Sciatic nerve (tissue), 2 donors: ENCODE measurements around the gene PGM5. TPM values are rescaled to one million over a fixed set of nuclear protein-coding genes. Genes with fewer than 3 reads are reported as not detected.
A peak's percentile ranks its signal among the peaks of the same experiment; 100 is the strongest.
"Not testable (repeated sequence)": the region's sequence is repeated elsewhere in the genome, so short reads cannot be mapped to it uniquely, and the experiment has no call there.

ENCODE experiments used
- ATAC-seq: fragments of 200-7000 bp; cut with Tn5 transposase; one replicate; pipeline ENCODE4 v1.9.1; 2020; ENCODE audit warnings: mild to moderate bottlenecking, moderate library complexity
- DNase-seq: peaks from one replicate; pipeline ENCODE4 v3.0.0-alpha.2; 2020; ENCODE audit warnings: low spot score
- intact Hi-C: fragments of 100-400 bp; cut with DNase I; formaldehyde crosslinking; loops from one replicate; pipeline ENCODE4 v1.14.2; 2022
- total RNA-seq: library from RNA; stranded (reverse); fragmentation: NEBNext Ultra II Directional; extraction: Animal tissue kit (Norgen Biotek cat#: 25700); gene quantifications from one replicate; pipeline ENCODE4 v1.2.1, GENCODE V29; 2021
- donor health status: DM: no; HTN: no; CAD: no.
- donor health status: DM: no; HTN: no; CAD: no.

The PGM5 gene
- total RNA-seq, 1 donor from 2014 or later = 28.4 TPM

- DNase-seq, intact Hi-C loops: not testable (repeated sequence)
- peak; percentile 38 for ATAC-seq
Observed at GRCh38 chr9:68357119-68357714, 806 bp downstream of the PGM5 start.

- intact Hi-C loops, DNase-seq: not testable (repeated sequence)
- peak; percentile 74 for ATAC-seq
Observed at GRCh38 chr9:68366933-68367547, 10.6 kb downstream of the PGM5 start.

GRCh38 chr9:68375789-68376188 is 19.4 kb downstream of the PGM5 start:
- ATAC-seq, intact Hi-C loops, DNase-seq: not testable (repeated sequence)

GRCh38 chr9:68377723-68378122 is 21.3 kb downstream of the PGM5 start:
- ATAC-seq, intact Hi-C loops, DNase-seq: not testable (repeated sequence)

GRCh38 chr9:68383894-68384293 is 27.5 kb downstream of the PGM5 start:
- intact Hi-C loops, ATAC-seq: not testable (repeated sequence)

GRCh38 chr9:68389558-68389957 is 33.1 kb downstream of the PGM5 start:
- DNase-seq, ATAC-seq, intact Hi-C loops: not testable (repeated sequence)

More at GRCh38 chr9:68383894-68384293, 27.5 kb downstream of the PGM5 start:
- not testable (repeated sequence) for DNase-seq

- DNase-seq, intact Hi-C loops, ATAC-seq: not testable (repeated sequence)
Observed at GRCh38 chr9:68390737-68391136, 34.3 kb downstream of the PGM5 start.

- DNase-seq, ATAC-seq, intact Hi-C loops: not testable (repeated sequence)
Observed at GRCh38 chr9:68396411-68397094, 40.1 kb downstream of the PGM5 start.

GRCh38 chr9:68397095-68397423 is 40.6 kb downstream of the PGM5 start:
- intact Hi-C loops, DNase-seq: not testable (repeated sequence)
- peak; percentile 10 for ATAC-seq

- intact Hi-C loops, ATAC-seq, DNase-seq: not testable (repeated sequence)
Observed at GRCh38 chr9:68397796-68398195, 41.4 kb downstream of the PGM5 start.

- ATAC-seq, intact Hi-C loops, DNase-seq: not testable (repeated sequence)
Observed at GRCh38 chr9:68398324-68398723, 41.9 kb downstream of the PGM5 start.

GRCh38 chr9:68404421-68405185 is 48.2 kb downstream of the PGM5 start:
- DNase-seq, ATAC-seq, intact Hi-C loops: not testable (repeated sequence)

- intact Hi-C loops, DNase-seq, ATAC-seq: not testable (repeated sequence)
Observed at GRCh38 chr9:68411865-68412264, 55.5 kb downstream of the PGM5 start.

- DNase-seq, intact Hi-C loops, ATAC-seq: not testable (repeated sequence)
Observed at GRCh38 chr9:68412754-68413153, 56.3 kb downstream of the PGM5 start.

- ATAC-seq, DNase-seq, intact Hi-C loops: not testable (repeated sequence)
Observed at GRCh38 chr9:68415065-68415464, 58.7 kb downstream of the PGM5 start.

GRCh38 chr9:68416936-68417564 is 60.6 kb downstream of the PGM5 start:
- ATAC-seq = no peak
- no peak for DNase-seq
- intact Hi-C loops = no loop called here

- DNase-seq (no peak), ATAC-seq (no peak)
- intact Hi-C loops = no loop called here
Observed at GRCh38 chr9:68417762-68418161, 61.4 kb downstream of the PGM5 start.

GRCh38 chr9:68418259-68418845 is 61.9 kb downstream of the PGM5 start:
- ATAC-seq (no peak), DNase-seq (no peak)
- intact Hi-C loops = no loop called here
